Measurements from ENCODE around the gene DCN. TPM values are rescaled to one million over a fixed set of nuclear protein-coding genes. Genes with fewer than 3 reads are reported as not detected.

The DCN gene
- total RNA-seq, 2 experiments from 2014 or later, result not detected

GRCh38 chr12:91108196-91108755, 74.3 kb downstream of the DCN start:
- Histone ChIP-seq H3K4me2 (ENCODE audit: low read length) (no peak overlapping the region), H3K4me1 (ENCODE audit: insufficient read depth, low read length, poor library complexity, severe bottlenecking) (no peaks in the 10 kb centered on the region), H4K20me1 (ENCODE audit: insufficient read depth, low read length) (no peaks in the 10 kb centered on the region), H3K9me2 (ENCODE audit: insufficient read depth, low read length) (no peaks in the 10 kb centered on the region), H3K79me2 (ENCODE audit: insufficient read depth, low read depth, low read length) (no peaks in the 10 kb centered on the region), H2AFZ (ENCODE audit: low read length) (no peak overlapping the region), H3K9me3 (ENCODE audit: low read length) (no peaks in the 10 kb centered on the region), H3K27ac (ENCODE audit: low read depth, low read length, poor library complexity, severe bottlenecking) (no peak overlapping the region), H3K36me3 (ENCODE audit: insufficient read depth, low read length) (no peaks in the 10 kb centered on the region), H3K4me3 (ENCODE audit: low read depth, low read length, poor library complexity, severe bottlenecking) (no peak overlapping the region)
- CTCF ChIA-PET (ENCODE audit: unreplicated experiment), result no interaction called here
- TF ChIP-seq EZH2phosphoT487 (IDR thresholded peaks at IDR 0.05; ENCODE audit: borderline replicate concordance, low read depth, low read length) (no peak), CTCF (conservative IDR thresholded peaks at IDR 0.05; ENCODE audit: low read length) (no peak)
- no TSS peak for BruUV-seq (replicated peaks)
- intact Hi-C loops (cut with micrococcal nuclease; ENCODE audit: unreplicated experiment), result loop anchor here (5.0 kb wide), 1 partner anchor 131 kb away; no protein-coding TSS in a partner anchor
- POLR2A ChIA-PET, result interaction anchor here (0.5 to 1.3 kb wide), 3 partner anchors 9 to 144 kb away, joined by 3 read pairs; no protein-coding TSS in a partner anchor
- no peak for DNase-seq (ENCODE audit: low spot score)

DNA sequence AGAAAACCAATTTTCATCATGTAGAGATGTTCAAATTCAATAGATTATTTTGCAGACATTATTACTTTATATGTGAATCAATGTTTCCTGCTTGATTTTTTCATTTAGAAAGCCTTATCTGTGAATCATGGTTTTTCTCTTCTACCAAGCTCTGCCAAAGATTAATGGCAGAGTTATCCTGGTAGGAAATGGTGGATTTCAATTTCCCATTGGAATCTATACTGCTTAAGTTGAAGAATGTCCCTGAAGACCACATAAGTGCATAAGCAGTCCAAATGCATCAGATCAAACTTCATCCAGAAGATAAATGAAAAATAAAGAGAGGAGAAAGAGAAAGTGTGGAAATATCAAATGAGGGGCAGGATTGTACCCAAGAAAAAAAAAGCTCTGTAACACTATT, 76.3 kb downstream of the DCN start:
- intact Hi-C loops (cut with micrococcal nuclease; ENCODE audit: unreplicated experiment), result loop anchor here (5.0 kb wide), 1 partner anchor 129 kb away; no protein-coding TSS in a partner anchor
- DNase-seq (ENCODE audit: low spot score), result no peak
- Histone ChIP-seq H3K9me3 (ENCODE audit: low read length) (no peaks in the 10 kb centered on the region), H3K36me3 (ENCODE audit: insufficient read depth, low read length) (no peaks in the 10 kb centered on the region), H4K20me1 (ENCODE audit: insufficient read depth, low read length) (no peaks in the 10 kb centered on the region), H2AFZ (ENCODE audit: low read length) (no peak overlapping the region), H3K4me1 (ENCODE audit: insufficient read depth, low read length, poor library complexity, severe bottlenecking) (no peaks in the 10 kb centered on the region), H3K27ac (ENCODE audit: low read depth, low read length, poor library complexity, severe bottlenecking) (no peak overlapping the region), H3K4me2 (ENCODE audit: low read length) (no peak overlapping the region), H3K9me2 (ENCODE audit: insufficient read depth, low read length) (no peaks in the 10 kb centered on the region), H3K4me3 (ENCODE audit: low read depth, low read length, poor library complexity, severe bottlenecking) (no peak overlapping the region), H3K79me2 (ENCODE audit: insufficient read depth, low read depth, low read length) (no peaks in the 10 kb centered on the region)
- CTCF ChIA-PET (ENCODE audit: unreplicated experiment), result no interaction called here
- POLR2A ChIA-PET, result interaction anchor here (0.6 kb wide), 1 partner anchor 447 kb away, joined by 4 read pairs; no protein-coding TSS in a partner anchor
- no peak for TF ChIP-seq CTCF (conservative IDR thresholded peaks at IDR 0.05; ENCODE audit: low read length)
- no peak for TF ChIP-seq EZH2phosphoT487 (IDR thresholded peaks at IDR 0.05; ENCODE audit: borderline replicate concordance, low read depth, low read length)
- no TSS peak for BruUV-seq (replicated peaks)

DNA sequence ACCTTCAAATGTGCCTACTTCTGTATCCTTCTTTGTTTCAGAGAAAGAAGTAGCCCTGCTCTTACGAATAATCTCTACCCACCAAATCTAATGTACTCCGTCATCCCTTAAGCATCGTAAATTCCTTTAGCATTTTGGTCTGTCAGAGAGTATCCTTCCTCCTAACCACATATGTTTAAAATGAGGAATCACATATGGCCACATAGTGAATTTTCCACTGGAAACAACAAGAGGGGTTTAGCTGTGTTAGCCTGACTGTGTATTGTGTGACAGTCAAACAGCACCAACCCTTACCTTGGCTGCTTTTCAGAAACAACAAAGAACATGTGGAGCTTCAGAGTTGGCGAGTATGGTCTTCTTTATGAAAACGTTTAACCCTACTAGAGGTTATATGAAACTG, 76.8 kb downstream of the DCN start:
- TF ChIP-seq EZH2phosphoT487 (IDR thresholded peaks at IDR 0.05; ENCODE audit: borderline replicate concordance, low read depth, low read length) (no peak), CTCF (conservative IDR thresholded peaks at IDR 0.05; ENCODE audit: low read length) (no peak)
- Histone ChIP-seq H3K36me3 (ENCODE audit: insufficient read depth, low read length) (no peaks in the 10 kb centered on the region), H3K9me2 (ENCODE audit: insufficient read depth, low read length) (no peaks in the 10 kb centered on the region), H3K27ac (ENCODE audit: low read depth, low read length, poor library complexity, severe bottlenecking) (no peak overlapping the region), H3K4me3 (ENCODE audit: low read depth, low read length, poor library complexity, severe bottlenecking) (no peak overlapping the region), H3K9me3 (ENCODE audit: low read length) (no peaks in the 10 kb centered on the region), H3K4me1 (ENCODE audit: insufficient read depth, low read length, poor library complexity, severe bottlenecking) (no peaks in the 10 kb centered on the region), H4K20me1 (ENCODE audit: insufficient read depth, low read length) (no peaks in the 10 kb centered on the region), H3K79me2 (ENCODE audit: insufficient read depth, low read depth, low read length) (no peaks in the 10 kb centered on the region), H3K4me2 (ENCODE audit: low read length) (no peak overlapping the region), H2AFZ (ENCODE audit: low read length) (no peak overlapping the region)
- POLR2A ChIA-PET, result interaction anchor here (0.6 kb wide), 1 partner anchor 447 kb away, joined by 4 read pairs; no protein-coding TSS in a partner anchor
- no TSS peak for BruUV-seq (replicated peaks)
- DNase-seq (ENCODE audit: low spot score), result no peak
- CTCF ChIA-PET (ENCODE audit: unreplicated experiment), result no interaction called here
- intact Hi-C loops (cut with micrococcal nuclease; ENCODE audit: unreplicated experiment), result loop anchor here (5.0 kb wide), 1 partner anchor 129 kb away; no protein-coding TSS in a partner anchor

All from OCI-LY7 (cell line).